ENCODE results near the gene CTRB2.

Gene CTRB2

DNA sequence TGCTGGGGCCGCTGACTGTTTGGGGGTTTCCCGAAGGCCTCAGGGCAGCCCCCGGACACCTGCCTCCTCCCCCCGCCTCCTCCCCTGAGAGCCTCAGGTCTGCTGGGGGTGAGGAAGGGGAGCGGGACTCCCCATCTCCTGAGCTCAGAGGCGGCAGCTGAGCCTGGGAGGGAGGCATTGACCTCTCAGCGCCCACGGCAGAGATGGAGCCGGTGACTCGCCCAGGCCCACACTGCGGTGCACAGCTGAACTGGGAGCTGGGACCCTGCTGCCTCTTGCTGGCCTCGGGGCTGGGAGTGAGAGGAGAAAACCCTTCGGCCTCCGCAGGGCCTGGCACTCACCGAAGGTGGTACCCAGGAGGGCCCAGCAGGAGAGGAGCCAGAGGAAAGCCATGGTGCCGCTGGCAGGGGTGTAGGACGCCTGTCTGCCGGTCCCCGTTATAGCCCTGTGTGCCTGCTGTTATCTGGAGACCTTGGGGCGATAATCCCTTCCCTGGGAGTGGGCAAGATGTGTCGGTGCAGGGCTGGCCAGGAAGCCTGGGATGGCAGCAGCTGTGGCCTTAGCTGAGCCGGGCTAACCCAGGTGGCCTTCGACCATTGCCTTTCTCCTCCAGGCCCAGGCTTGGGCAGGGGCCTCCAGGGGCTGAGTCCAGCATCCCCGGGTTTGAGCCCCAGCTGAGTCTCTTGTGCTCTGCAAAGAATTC lies at the start of gene CTRB2:
Gene CTRB2 (minus strand): TSS at position 413 of the 703 bp plus-strand sequence. CDS start 20 bp downstream, at position 393.
- in situ Hi-C loops (cut with MboI; ENCODE audit: low sequenced_read_pairs): loop anchor here (25.0 kb wide), 1 partner anchor 555 kb away; no protein-coding TSS in a partner anchor

DNA sequence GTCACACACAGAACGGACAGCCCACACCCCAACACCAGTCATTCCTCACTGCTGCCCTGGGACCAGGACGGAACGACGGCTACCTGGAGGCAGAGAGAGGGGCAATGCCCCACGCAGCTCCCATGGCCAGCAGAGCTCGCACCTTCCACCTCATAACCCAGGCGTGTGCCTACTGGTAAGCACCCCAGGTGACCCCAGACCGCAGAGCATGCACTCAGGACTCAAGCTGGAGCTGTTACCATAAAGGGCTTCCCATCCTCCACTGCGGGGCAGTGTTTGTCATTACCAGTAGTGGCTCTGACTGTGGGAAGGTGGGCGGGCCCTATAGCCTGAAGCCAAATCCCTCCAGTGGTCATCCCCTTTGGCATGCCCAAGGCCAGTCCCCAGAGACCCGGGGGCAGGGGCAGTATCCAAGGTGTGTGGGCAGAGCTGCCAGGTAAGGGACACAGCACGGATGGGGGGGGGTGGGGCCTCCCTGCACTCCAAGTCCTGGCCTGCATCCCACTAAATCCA lies 49.2 kb upstream of the CTRB2 start:
- in situ Hi-C loops (cut with MboI; ENCODE audit: low sequenced_read_pairs): no loop called here

DNA sequence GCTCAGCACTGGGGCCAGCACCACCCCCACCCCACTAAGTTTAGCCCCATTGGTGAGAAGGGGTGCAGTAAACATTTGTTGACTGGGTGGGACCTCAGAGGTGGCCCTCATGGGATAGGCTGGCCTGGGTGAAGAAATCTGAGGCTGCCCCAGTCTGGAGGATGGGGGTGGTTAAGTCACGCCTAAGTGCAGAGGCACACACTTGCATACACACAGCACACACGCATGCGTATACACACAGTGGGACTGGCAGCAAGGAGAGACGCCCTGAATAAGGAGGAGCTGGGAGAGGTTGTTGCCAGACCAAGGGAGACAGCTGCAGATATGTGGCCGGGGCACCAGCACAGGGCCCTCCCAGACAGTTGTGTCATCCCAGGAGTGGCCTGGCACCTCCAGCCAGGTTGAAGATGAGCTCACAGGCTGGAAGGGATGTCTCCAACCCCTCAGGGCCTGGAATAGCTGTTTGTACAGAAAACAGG lies 47.4 kb upstream of the CTRB2 start:
- in situ Hi-C loops (cut with MboI; ENCODE audit: low sequenced_read_pairs): no loop called here

DNA sequence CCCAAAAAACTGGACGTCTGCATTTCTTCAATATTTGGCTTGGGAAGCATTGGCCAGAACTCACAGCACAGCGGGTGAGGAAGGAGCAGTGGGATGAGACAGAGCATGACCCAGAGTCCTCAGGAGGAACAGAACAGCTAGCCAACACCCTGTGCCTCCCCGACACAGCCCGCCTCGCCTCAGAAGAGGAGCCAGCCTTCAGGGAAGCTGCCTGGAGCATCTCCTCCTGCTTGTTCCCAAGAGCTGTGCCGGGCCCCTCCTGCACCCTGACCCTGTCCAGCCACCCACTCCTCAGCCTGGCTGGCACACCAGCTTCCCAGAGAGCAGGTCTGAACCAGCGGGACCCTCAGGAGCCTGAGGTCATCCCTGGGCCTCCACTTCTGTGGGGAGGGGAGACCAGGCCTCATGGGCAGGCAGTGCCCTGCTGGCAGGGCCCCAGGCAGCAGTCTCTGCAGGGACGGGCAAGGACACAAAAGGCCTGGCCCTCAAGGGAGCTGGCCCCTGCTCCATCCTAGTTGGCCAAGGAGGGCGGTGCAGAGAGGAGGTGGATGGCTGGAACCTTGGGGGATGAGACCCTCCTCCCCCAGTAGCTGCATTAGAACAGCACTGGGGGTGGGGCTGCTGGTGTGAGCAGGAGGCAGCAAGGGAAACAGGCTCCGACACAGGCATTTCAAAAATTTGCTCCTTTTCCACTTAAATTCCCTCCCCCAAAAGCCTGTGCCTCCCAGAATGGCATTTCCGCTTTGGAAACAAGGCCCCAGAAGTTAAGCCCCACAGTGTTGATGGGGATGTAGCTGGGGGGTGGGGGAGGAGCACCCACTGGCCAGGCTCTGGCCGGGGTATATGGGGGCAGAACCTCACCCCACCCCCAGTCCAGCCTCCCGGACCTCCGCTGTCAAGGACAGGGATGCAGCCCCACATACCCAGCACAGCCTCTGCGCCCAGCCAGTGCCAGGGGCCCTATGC lies 46.3 kb upstream of the CTRB2 start:
- in situ Hi-C loops (cut with MboI; ENCODE audit: low sequenced_read_pairs): no loop called here

DNA sequence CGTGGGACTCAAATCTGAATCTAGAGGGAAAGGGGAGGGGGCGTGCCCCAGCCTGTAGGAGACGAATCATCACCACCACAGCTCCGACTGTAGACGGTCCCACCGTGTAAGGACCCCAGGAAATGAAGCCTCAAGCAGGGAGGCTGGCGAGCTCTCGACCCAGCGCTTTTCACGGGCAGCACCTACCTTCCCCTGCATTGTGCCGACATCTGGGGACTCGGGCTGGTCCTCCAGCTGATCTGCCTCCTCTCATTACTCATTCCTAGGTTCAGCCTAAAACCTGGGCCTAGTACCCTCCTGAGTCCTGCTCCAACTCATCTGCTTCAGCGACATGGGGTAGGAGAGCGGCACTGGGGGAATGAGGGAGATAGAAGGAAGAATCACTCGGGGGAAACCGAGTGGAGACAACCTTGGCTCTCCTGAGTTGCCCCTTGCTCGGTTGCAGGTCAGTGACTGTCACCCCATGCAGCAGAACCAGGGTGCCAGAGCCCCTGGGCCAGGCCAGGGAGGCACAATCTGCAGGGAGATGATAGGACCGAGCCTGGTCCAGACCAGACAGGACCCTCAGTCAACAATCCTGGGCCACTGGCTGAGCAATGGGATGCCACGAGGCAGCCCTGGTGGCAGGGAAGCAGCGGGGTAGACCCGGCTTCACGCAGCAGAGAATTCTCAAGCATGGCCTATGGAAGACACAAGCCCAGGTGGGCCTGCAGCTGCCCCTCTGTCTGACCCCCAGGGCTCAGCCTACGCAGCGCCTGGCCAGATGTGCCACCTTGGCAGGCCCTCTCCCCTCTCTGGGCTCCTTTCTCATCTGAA lies 45.3 kb upstream of the CTRB2 start:
- in situ Hi-C loops (cut with MboI; ENCODE audit: low sequenced_read_pairs): no loop called here

DNA sequence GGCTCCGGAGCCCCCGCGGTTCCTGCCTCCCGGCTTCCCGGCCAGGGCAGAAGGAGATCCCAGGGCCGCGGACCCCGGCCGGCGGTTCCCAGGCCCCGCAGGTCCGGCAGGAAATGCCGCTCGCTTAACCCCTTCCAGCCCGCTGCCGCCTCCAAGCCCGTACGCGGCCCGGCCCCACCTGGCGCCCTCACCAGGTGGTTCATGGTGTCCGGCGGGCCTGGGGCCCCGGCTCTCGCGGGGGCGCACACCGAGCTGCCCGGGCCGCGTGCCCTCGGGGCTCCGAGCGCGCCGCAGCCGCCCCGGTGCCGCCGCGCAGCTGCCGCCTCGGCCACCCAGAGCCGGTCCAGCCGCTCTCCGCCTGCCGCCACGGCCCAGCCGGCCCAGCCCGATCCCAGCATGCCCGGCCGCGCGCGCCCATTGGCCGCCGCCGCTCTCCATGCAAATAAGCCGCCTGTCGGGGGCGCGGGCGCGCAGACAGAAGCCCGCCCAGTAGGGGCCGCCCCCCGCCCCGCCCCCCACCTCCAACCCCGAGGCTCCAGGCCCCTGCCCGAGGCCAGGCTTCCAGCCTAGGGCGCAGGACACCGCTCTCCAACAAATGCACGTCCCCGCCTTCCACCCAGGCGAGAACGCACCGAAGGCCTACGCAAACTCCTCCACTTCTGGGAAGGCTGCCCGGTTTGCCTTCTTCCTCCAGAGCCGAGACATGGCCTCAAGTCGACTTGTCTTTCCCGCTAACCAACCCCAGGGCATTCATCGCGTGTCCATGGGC lies 44.5 kb upstream of the CTRB2 start, which contains the start of gene BCAR1:
Gene BCAR1 (minus strand): TSS at position 345 of the 769 bp plus-strand sequence. CDS start 142 bp downstream, at position 203.
- in situ Hi-C loops (cut with MboI; ENCODE audit: low sequenced_read_pairs): no loop called here

DNA sequence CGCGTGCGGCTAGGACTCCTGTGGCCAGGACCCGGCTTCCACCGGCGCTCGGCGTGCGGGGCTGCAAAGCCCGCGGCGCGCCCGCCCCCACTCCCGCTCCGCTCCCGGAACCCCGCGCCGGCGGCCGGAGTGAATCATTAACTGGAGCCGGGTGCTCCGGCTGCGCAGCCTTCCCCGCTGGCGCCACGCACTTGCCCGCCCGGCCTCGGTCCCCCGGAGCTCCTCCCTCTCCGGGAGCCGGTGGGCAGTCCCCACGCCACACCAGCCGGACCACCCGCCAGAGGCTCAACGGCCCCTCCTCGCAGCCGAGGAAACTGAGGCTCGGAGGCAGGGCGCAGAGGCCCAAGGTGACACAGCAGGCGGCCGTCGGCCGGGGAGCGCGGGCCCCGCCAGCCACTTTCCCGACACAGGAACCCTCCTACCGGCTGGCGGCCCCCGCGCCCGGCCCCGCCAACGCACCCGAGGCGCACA lies 43.9 kb upstream of the CTRB2 start:
- in situ Hi-C loops (cut with MboI; ENCODE audit: low sequenced_read_pairs): no loop called here

DNA sequence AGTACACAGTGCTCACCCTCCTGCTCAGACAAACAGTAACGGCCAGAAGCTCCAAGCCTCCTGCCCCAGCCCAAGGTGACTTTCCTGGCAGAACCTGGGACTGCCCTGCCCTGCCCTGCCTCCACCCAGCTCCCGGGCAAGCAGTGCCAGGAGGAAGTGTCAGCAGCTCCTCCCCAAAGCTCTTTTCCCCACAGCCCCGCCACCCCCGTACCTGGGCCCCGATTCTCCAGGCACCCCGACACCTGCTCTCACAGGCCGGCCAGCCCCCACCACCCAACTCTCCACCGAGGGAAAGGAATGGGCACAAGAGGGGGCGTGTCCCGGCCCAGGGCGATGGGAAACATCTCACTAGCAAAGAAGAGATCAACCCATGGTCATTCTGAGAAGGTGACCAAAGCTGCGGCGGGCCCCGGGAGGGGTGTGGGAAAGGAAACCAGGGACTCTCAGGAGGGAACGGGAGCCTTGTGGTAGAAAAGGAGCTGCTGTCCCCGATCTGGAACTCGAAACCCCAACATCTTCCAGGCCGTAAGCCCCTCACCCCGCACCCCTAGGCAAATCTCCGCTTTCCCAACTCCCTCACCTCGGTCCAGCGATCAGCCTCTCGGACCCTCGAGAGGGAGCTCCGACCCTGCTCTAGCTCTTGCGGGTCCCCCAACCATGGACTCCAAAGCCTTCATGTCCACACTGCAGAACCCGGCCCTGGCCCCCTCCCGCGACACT lies 43.3 kb upstream of the CTRB2 start:
- in situ Hi-C loops (cut with MboI; ENCODE audit: low sequenced_read_pairs): no loop called here

DNA sequence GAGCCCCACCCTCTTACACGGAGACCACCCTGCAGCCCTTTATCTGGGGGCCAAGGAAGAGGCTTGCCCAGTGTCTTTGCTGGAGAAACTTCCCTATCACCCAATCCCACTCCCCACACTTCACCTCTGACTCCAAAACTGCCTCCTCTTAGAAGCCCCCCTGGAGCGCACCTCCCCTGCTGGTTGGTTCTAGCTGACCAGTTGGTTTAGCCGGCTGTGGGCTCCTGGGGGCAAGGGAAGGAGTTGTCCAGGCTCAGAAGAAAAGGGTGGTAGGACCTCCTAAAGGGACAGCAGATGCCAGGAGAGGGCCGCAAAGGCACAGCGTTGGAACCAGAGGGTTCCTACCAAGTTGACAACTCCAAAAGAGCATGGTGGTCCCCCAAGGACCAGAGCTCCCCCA lies 42.5 kb upstream of the CTRB2 start:
- in situ Hi-C loops (cut with MboI; ENCODE audit: low sequenced_read_pairs): no loop called here

DNA sequence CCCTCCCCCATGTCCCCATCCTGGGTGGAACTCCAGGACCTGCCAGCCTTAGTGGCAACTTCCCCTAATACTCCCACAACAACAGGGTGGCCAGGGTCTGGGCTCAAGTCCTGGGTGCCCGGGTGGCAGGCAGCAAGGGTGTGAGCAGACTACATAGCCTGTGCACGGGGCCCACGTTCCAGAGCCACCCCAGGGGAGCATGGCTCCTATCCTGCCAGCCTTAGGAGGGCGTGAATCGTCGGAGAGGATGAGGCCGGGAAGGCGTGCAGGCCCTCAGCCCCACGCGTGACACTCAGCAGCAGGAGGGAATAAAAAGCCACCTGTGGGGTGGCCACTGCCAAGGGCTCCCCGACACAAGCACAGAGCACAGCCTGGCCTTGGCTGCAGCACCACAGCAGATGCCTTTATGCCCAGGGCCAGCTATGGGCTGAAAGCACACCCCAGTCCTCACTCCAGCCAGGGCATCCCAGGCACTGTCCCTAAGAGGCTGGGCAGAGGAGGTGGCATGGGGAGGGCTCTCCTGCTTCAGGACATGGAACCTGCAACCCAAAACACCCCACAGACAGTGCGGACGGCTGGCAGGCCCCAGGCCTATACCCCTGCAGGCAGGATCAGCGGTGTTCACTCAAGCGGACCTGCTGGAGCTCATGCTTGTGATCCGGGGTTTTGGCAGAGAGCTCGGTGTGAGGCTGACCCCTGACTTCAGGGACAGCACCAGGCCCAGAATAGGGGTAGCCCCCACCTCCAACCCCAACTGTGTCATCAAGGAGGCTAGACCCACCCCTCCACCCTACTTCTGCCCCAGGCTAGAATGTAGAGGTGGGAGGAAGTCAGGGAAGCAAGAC lies 41.8 kb upstream of the CTRB2 start:
- in situ Hi-C loops (cut with MboI; ENCODE audit: low sequenced_read_pairs): no loop called here

DNA sequence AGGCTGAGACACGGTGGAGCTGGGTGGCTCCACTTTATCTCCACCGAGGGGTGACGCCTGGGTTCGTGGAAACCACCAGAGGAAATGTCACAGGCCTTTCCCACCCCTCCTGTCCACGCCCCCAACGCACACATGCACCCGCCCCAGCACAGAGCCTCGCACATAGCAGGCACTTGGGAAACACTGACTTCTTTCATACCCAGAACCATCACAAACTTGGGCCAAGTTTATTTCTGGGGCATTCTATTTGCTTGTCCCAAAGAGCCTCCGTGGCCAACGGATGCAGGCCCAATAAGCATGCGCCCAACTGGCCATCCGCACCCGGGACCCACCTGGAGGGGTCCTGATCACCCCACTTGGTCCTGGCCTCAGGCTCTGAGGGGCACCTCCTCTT lies 41.2 kb upstream of the CTRB2 start:
- in situ Hi-C loops (cut with MboI; ENCODE audit: low sequenced_read_pairs): no loop called here

DNA sequence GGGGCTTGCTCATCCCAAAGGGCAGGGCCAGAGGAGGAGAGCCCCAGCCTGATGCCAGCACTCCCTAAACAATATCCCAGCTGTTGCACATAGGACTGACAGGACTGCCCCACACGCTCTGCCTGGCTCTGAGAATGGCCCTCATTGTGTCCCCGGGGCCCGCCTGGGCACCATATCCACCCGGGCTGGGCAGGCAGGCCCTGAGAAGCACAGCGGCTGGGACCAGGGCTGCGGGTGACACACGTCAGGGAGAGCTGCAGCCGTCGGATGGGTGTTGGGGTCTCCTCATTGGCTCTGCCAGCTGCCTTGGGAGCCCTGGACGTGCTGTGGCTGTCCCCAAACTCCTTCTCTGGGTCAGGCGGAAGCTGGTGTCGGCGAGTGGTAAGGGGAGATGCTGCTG lies 40.3 kb upstream of the CTRB2 start:
- in situ Hi-C loops (cut with MboI; ENCODE audit: low sequenced_read_pairs): no loop called here

DNA sequence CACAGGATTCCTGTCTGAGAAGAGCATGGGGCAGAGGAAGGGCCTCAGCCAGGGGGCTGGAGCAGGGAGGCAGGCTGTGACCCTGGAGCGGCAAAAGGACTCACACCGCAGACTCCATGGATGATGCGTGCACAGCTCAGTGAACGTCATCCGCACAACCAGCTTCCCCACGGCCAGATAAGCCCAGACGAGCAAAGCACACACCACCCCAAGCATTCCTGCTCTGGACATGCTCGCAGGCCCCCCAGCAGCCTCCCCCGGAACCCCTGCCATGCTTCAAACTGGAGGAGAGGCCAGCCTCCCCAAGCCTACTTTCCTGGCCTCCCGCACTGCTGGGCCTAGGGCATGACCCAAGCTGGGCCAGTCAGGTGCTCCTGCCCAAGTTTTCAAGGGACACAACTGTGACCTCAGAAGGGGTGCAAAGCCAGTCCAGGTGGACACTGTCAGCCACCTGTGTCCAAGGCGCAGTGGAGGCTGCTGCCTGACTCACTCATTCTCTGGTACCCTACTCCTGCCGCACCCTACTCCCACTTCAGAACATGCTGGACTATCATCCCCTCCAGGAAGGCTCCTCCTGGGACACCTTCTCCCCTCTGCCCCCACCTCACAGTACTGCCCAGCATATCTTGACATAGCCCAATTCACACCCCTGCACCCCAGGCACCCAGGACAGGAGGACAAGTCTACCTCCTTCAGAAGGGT lies 39.7 kb upstream of the CTRB2 start:
- in situ Hi-C loops (cut with MboI; ENCODE audit: low sequenced_read_pairs): no loop called here

DNA sequence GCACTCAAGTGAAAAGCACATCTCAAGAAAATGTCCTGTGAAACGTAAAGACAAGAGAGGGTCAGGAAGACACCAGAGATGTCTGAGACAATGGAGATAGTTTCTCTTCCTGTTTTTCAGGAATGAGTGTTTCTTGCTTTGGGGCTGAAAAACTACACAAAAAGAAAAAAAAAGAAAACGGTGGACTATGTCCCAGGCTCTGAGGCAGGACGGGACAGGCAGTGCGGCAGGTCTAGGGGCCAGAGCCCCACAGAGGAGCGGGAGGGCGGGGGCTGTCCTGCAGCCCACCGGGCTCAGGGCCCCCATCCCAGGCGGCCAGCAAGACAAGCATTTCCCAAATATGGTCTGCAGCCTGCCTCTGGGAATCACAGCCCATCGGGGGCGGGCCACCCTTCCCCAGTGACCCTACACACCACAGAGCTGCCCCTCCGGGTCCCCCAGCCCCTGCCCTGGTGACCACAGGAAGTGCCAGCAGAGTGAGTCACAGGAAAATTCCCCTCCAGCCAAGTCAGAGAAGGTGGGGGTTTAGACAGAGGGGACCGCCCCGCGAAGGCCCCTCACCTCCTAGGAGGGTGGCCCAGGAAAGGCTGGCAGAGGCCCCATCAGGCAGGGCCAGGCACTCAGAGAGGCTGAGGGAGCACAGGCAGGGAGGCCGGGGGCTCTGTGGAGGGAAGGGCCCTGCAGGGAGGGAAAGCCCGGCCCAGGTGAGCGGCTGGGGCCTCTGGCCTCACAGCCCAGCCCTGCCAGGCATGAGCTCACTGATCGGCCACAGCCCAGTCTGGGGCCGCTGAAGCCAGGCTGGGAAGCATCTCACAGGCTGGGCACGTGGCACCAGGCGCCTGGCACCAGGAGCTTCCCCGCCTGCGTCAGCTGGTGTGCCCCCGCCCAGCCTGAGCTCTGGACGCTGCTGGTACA lies 38.1 kb upstream of the CTRB2 start:
- in situ Hi-C loops (cut with MboI; ENCODE audit: low sequenced_read_pairs): no loop called here

DNA sequence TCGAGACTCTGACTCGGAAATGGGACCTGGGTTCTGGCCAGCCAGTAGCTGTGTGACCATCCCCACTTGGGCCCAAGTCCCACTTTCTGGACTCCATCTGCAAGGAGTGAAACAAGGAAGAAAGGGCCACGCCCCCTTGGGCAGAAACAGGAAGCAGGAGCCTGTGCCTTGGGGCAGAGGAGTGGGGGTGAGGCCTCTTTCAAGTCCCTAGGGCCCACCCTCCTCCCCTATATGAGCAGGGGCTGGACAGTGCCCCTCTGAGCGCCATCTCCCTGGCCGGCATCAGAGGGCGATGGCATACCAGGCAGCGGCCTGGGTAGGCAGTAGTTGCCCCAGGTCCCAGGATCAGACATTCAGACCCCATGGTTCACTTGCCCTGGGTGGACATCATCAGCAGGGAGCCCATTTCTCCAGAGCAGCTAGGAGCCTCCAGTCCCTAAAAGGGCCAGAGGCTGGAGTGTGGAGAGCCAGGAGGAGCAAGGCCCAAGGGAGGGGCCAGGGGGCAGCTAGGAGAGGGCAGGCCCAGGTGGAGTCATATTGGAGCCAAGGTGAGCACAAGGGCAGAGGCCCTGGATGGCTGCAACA lies 37.4 kb upstream of the CTRB2 start:
- in situ Hi-C loops (cut with MboI; ENCODE audit: low sequenced_read_pairs): no loop called here

DNA sequence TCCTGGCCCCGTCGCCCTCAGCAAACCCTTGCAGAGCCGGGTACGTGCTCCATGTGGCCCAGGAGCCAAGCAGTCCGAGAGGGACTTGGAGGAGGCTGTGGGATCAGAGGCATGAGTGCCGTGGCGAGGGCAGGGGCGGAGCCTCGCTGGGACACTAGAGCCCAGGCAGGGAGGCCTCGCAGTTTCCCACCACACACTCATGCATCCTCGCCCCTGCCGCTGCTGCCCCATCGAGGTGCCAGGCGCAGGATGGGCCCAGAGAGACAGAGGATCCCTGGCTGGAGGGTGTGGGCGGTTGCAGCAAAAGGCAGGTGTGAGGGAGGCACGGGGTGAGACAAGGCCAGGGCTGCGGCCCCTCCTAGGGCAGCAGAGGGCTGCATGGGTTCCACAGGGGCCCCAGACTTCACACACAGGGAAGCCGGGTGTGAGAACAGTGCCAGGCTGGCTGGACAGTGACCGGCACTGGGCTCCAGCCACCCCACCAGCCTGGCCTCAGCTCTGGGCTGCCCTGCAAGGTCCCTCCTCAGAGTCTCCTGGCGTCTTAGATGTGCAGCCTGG lies 36.8 kb upstream of the CTRB2 start:
- in situ Hi-C loops (cut with MboI; ENCODE audit: low sequenced_read_pairs): no loop called here
